HG03457 (cell line): ENCODE measurements around the gene RNF6.

Experiments used
- ATAC-seq: cut with Tn5 transposase; IDR thresholded peaks from one replicate; pipeline ENCODE4 v1.9.1; 2021; ENCODE audit warnings: moderate number of reproducible peaks; ENCODE audit not compliant: unreplicated experiment

Gene RNF6

DNA sequence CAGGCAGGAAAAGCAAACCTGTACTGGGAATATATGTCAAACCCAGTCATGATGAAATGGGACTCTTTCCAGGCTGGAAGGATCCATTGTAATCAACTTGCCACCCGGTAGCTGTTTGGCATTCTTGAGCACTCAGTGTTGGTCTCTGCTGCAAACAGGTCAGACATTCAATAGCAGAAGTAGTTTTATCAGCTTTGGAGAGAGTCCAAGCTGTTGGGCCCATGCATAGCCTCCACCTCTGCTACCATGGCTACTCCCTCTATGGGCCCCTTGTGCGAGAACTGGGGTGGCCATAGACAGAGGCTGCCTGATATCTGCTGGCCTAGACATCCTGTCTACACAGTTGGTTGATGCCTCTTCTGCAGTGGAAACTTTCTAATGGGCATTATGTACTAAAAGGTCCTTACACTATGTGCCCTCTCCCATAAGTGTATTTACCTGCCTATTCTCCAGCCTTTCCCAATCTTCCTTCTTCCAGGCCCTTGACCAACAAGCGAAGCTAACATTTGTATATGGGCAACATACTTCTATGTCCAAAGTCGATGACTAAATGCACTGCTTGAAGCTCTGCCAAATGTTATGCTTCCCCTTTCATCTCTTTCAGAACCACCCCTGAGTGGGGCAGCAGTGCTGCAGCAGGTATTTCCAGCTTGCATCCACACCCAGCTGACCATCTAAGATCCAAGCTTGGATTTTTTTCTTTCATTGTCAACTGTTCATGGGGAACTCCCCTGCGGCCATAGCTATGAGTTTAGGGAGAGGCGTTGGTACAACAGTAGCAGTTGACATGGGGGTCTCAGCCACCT lies 5.3 kb upstream of the RNF6 start:
- ATAC-seq = no peak

DNA sequence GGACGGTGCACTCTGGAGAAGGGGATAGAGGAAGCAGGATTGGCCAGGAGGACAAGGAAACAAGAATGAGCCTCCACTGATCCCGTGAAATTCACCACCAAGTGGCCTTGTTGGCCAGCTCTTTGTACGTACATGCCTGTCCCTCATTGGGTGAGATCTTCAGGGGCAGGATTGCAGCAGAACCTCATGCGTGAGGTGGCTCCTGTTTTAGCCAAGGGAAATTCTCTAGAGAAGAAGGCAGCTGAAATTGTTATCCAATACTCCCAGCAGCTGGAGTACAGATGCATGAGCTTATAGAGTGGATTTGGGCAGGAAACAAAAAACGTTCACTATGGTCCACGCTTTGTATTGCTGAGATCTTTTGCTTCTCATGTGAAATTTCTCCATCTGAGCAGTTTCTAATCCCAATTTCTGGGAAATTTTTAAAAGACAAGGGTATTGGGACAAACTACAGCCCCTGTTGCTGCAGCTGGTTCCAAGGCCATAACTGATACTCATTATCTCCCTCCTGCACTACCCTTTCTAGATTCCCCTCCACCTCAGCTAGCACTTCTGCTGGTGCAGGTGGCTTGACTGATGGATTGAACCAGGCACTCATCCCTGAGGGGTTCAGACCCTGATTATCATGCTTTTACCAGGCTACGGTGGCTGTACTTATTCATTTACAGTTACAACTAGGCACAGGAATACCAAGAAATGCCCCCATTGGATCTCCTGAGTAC lies 3.9 kb upstream of the RNF6 start:
- ATAC-seq = no peak

DNA sequence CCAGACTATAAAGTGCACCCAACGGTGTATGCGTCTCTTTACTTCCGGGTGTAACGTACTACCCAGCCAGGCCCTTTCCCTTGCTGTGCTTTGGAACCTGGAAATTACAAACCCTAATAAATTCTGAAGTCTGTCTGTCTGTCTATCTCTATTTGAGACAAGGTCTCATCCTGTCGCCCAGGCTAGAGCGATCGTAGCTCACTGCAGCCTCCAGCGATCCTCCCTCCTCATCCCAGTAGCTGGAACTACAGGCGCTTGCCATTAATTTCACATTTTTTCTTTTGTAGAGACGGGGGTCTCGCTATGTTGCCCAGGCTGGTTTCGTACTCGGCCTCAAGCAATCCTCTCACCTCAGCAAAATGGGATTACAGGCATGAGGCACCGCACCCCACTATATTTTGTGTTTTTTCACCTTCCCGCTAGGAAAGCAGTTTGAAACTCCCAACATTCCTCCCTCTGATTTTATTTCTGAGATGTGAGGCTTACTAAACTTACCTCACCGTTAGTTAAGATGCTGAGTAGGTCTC lies 469 bp upstream of the RNF6 start:
- no peak for ATAC-seq

DNA sequence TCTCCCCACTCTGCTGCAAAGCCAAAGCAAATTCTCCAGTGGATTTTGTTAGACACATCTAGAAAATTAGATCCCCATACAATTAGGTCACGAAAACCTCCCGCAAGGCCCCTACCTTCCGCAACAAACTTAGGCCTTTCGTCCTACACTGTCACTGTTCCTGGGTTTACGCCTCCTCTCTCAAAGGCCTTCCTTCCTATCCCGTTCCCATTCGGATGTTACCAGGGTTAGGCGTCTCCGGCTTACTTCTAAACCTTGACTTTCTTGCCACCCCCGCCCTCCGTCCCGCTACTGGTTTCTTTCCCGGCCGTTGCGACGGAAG lies 754 bp downstream of the RNF6 start:
- ATAC-seq = peak; percentile 1

DNA sequence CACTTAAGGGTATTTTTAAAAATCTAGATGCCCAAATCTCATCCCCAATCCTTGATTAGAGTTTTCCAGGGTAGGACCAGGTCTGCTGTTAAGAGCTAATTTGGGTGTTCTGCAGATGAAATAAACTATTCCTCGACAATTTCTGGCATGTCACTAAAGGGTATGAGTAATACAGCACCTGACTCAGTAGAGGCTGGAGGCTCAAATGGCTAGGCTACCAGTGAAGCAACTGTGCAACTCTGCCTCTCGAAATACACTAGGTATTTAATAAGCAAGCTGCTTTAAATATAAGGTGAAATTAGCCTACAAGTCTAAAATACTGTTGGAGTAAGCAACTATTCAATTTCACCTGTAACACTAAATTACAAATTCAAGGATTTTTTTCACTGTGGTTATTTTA lies 1.5 kb downstream of the RNF6 start:
- no peak for ATAC-seq

GRCh38 chr13:26219726-26220125 lies 2.4 kb downstream of the RNF6 start:
- no peak for ATAC-seq

GRCh38 chr13:26216042-26216441 lies 6.1 kb downstream of the RNF6 start:
- no peak for ATAC-seq

- no peak for ATAC-seq
Observed at GRCh38 chr13:26213982-26214381, 8.1 kb downstream of the RNF6 start.

DNA sequence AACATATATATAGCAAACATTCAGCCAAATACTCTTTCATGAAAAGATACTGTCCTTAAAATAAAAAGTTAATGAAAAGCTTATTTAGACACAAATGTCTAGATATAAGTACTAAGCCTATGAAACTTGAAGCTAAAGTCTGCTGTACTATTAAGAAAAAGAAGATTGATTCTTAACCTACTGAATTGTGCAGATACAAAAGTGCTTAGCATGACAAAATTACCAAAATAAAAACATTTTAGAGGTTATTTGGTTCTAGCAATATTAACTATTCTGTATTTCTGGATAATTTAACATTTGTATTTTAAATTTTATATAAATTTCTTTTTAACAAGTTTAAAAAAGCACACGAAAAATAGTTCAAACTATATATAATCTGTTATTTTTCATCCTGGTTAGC lies 8.8 kb downstream of the RNF6 start:
- ATAC-seq = no peak

DNA sequence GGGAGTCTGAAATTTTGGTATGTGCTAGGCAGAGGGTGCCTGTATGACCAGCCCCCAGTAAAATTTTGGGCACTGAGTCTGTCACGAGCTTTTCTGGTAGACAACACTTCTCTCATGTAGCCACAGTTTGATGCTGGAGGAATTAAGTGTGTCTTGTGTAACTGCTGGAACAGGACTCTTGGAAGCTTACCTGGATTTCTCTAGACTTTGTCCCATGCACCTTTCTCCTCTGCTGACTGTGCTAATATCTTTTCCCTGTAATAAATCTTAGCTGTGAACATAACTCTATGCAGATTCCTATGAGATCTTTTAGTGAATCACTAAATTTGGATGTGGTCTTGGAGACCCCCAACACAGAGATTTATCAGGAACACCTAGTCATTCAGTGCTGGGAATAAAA lies 13.8 kb downstream of the RNF6 start:
- no peak for ATAC-seq

GRCh38 chr13:26202365-26202972 lies 19.6 kb downstream of the RNF6 start:
- ATAC-seq = no peak

- no peak for ATAC-seq
Observed at GRCh38 chr13:26200811-26201210, 21.3 kb downstream of the RNF6 start.

DNA sequence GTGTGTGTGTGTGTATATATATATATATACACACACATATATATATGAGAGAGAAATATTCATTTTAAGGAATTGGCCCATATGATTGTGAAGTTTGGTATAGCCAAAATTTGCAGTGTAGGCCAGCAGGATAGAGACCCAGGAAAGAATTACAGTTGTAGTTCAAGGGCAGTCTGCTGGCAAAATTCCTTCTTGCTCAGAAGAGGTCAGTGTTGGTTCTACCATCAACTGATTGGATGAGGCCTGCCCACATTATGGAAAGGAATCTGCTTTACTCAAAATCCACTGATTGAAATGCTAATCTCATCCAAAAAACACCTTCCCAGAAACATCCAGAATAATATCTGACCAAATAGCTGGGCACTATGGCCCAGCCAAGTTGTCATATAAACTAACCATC lies 24.0 kb downstream of the RNF6 start:
- ATAC-seq = no peak

DNA sequence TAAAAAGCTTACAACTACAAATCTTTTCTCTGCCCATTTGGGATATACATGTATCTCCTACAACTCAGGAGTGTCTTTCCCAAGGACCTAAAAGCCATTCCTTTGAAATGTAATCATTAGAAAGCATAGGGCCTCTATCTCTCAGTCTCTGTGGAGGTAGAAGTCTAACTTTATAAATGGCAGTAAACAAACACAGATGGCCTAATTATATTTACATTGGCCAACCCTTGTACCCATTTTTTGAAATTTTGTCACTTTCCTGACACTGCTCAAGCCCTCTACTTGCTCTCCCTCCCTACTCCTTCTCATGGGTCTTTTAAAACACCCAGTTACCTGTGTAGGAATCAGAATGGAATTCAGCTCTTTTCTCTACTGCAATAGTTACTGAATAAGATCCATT lies 24.8 kb downstream of the RNF6 start:
- ATAC-seq = no peak

- no peak for ATAC-seq
Observed at GRCh38 chr13:26186995-26187394, 35.1 kb downstream of the RNF6 start.

DNA sequence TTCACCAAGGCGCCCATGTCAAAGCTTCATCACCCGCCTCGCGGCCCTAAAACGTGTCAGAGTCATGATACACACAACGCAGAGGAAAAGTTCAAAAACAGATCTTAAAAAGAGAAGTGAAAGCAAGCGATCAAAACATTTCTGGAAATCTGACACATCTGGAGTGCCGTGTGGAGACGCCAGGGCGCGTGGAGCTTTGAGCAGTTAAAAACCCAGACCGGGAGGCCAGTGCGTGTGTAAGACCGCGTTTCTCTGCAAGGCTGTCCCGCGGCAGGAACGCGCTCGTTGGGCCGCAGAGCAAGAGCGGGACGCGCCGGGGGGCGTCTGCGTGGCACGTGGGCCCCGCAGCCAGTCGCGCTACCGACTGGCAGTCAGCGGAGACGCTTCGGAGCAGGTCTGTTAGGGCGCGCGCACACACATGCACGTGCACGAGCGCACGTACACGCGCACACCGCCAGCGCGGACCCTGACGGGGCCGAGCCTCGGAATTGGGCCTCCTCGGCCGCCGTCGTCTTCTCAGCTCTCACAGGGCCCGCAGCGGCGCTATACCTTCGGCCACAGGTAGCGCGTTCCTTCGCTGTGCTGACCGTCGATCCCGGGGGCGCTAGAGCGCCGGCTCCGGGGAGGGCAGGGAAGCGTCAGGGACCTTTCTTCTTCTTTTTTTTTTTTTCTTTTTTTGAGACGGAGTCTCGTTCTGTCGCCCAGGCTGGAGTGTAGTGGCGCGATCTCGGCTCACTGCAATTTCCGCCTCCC lies 35.8 kb downstream of the RNF6 start:
- ATAC-seq = peak; percentile 75

GRCh38 chr13:26185720-26186117 lies 36.4 kb downstream of the RNF6 start:
- ATAC-seq = no peak

GRCh38 chr13:26184791-26185250 lies 37.3 kb downstream of the RNF6 start:
- no peak for ATAC-seq

DNA sequence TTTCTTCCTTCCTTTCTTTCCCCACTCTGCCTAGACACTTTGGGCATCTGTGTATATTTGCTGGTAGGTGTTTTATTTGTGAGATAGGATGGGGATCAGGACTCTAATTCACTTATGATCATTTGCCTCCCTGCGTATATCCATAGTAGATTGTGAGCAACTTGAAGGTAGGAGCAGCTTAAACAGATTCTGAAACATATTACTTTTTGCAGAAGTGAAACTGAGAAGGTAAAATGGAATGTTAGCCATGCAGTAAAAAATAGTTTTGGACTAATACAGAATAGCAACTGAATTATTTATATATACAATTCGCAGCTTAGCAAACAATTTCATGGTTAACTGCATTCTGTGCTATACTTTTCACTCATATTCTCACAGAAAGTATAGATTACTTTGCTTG lies 38.7 kb downstream of the RNF6 start:
- ATAC-seq = no peak

- no peak for ATAC-seq
Observed at GRCh38 chr13:26179344-26179743, 42.8 kb downstream of the RNF6 start.

DNA sequence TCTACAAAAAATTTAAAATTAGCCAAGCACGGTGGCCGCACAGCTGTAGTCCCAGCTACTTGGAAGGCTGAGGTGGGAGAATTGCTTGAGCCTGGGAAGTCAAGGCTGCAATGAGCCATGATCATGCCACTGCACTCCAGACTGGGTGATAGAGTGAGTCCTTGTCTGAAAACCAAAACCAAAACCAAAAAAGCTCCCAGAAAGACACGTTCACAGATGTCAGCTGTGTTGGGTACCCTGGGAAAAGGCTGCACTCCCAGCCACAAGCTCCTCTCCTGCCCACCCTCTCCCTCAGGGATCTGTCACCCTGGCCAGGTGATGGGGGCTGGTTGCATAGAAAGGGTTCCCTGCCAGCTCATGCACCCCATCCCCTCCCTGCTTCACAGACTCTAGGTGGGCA lies 53.3 kb downstream of the RNF6 start:
- ATAC-seq = no peak
